Measurements from ENCODE around the gene FNDC3B. TPM values are rescaled to one million over a fixed set of nuclear protein-coding genes. Genes with fewer than 3 reads are reported as not detected.

The FNDC3B gene
- total RNA-seq, 2 donors from 2014 or later: 80.6 to 107 TPM

- Histone ChIP-seq H3K27me3 (ENCODE audit: control insufficient read depth, insufficient read depth, low read length, poor library complexity, severe bottlenecking) (no peaks in the 10 kb centered on the region), H3K36me3 (ENCODE audit: control insufficient read depth, insufficient read depth, low read length) (peaks cover 95% of the 10 kb centered on the region), H3K9me3 (ENCODE audit: control insufficient read depth, low read length) (no peaks in the 10 kb centered on the region), H3K9ac (ENCODE audit: extremely low read depth, low read length, poor library complexity, severe bottlenecking) (no peak overlapping the region), H3K27ac (ENCODE audit: low read depth, low read length) (no peak overlapping the region), H3K4me3 (ENCODE audit: low read length) (no peak overlapping the region), H3K4me1 (ENCODE audit: control insufficient read depth, insufficient read depth, low read length) (no peaks in the 10 kb centered on the region)
- no peak overlapping the region for H3K4me3 Mint-ChIP-seq
- H3K36me3 Mint-ChIP-seq (ENCODE audit: low read depth): peaks cover 74% of the 10 kb centered on the region
- H3K4me1 Mint-ChIP-seq: no peaks in the 10 kb centered on the region
- TF ChIP-seq CTCF (conservative IDR thresholded peaks at IDR 0.05): no peak
- WGBS, 2 experiments (ENCODE audit: insufficient coverage in 1 of 2, insufficient read length in 1 of 2): 97 to 100% methylated on average over 4 to 8 of the region's 8 CpGs
- H3K9me3 Mint-ChIP-seq: no peaks in the 10 kb centered on the region
- H3K27ac Mint-ChIP-seq: no peak overlapping the region
- DNase-seq: no peak
- no peaks in the 10 kb centered on the region for H3K27me3 Mint-ChIP-seq (ENCODE audit: insufficient read depth)
These were observed 300.5 kb downstream of the FNDC3B start for GRCh38 chr3:172339892-172340291.

GRCh38 chr3:172340583-172340982 is 301.2 kb downstream of the FNDC3B start:
- Histone ChIP-seq H3K36me3 (ENCODE audit: control insufficient read depth, insufficient read depth, low read length) (peaks cover 95% of the 10 kb centered on the region), H3K9ac (ENCODE audit: extremely low read depth, low read length, poor library complexity, severe bottlenecking) (no peak overlapping the region), H3K4me1 (ENCODE audit: control insufficient read depth, insufficient read depth, low read length) (no peaks in the 10 kb centered on the region), H3K4me3 (ENCODE audit: low read length) (no peak overlapping the region), H3K27ac (ENCODE audit: low read depth, low read length) (no peak overlapping the region), H3K9me3 (ENCODE audit: control insufficient read depth, low read length) (no peaks in the 10 kb centered on the region), H3K27me3 (ENCODE audit: control insufficient read depth, insufficient read depth, low read length, poor library complexity, severe bottlenecking) (no peaks in the 10 kb centered on the region)
- H3K27ac Mint-ChIP-seq: peak overlapping the region; percentile 55
- no peak for TF ChIP-seq CTCF (conservative IDR thresholded peaks at IDR 0.05)
- H3K27me3 Mint-ChIP-seq (ENCODE audit: insufficient read depth): no peaks in the 10 kb centered on the region
- H3K4me3 Mint-ChIP-seq: no peak overlapping the region
- H3K9me3 Mint-ChIP-seq: no peaks in the 10 kb centered on the region
- peaks cover 79% of the 10 kb centered on the region for H3K36me3 Mint-ChIP-seq (ENCODE audit: low read depth)
- no peaks in the 10 kb centered on the region for H3K4me1 Mint-ChIP-seq
- no peak for DNase-seq
- WGBS, 2 experiments (ENCODE audit: insufficient coverage in 1 of 2, insufficient read length in 1 of 2): 85 to 90% methylated on average over 2 to 4 of the region's 5 CpGs

GRCh38 chr3:172341482-172342059 is 302.2 kb downstream of the FNDC3B start:
- Mint-ChIP-seq H3K27me3 (ENCODE audit: insufficient read depth) (no peaks in the 10 kb centered on the region), H3K27ac (no peak overlapping the region)

More at GRCh38 chr3:172341482-172342059, 302.2 kb downstream of the FNDC3B start:
- H3K9ac ChIP-seq (ENCODE audit: extremely low read depth, low read length, poor library complexity, severe bottlenecking): no peak overlapping the region
- no peak overlapping the region for H3K27ac ChIP-seq (ENCODE audit: low read depth, low read length)
- peak; percentile 77 for TF ChIP-seq CTCF (conservative IDR thresholded peaks at IDR 0.05)
- no peak overlapping the region for H3K4me3 Mint-ChIP-seq
- no peaks in the 10 kb centered on the region for H3K27me3 ChIP-seq (ENCODE audit: control insufficient read depth, insufficient read depth, low read length, poor library complexity, severe bottlenecking)
- no peak for DNase-seq
- H3K9me3 Mint-ChIP-seq: no peaks in the 10 kb centered on the region
- 81% methylated on average over 4 of the region's 4 CpGs; no CpG with 5 or more reads in 1 of the 2 experiments for WGBS, 2 experiments (ENCODE audit: insufficient coverage in 1 of 2, insufficient read length in 1 of 2)
- H3K4me1 ChIP-seq (ENCODE audit: control insufficient read depth, insufficient read depth, low read length): no peaks in the 10 kb centered on the region
- H3K36me3 Mint-ChIP-seq (ENCODE audit: low read depth): peaks cover 75% of the 10 kb centered on the region
- H3K4me1 Mint-ChIP-seq: no peaks in the 10 kb centered on the region
- H3K36me3 ChIP-seq (ENCODE audit: control insufficient read depth, insufficient read depth, low read length): peaks cover 94% of the 10 kb centered on the region
- H3K9me3 ChIP-seq (ENCODE audit: control insufficient read depth, low read length): no peaks in the 10 kb centered on the region
- no peak overlapping the region for H3K4me3 ChIP-seq (ENCODE audit: low read length)

Measured in endodermal cell (in vitro differentiated cells).